Neural progenitor cell (in vitro differentiated cells): ENCODE data around the gene SNAP25.

Experiments
- CTCF ChIP-seq: fragments of 200-600 bp; sonication (generic); IDR thresholded peaks from 2 replicates; pipeline ENCODE4 v1.5.1; 2017; ENCODE audit warnings: antibody characterized with exemption, mild to moderate bottlenecking
- EZH2phosphoT487 ChIP-seq: fragments of 200-600 bp; sonication (generic); IDR thresholded peaks from 2 replicates; pipeline ENCODE4 v1.6.1; 2017; ENCODE audit warnings: antibody characterized with exemption

GRCh38 chr20:10300582-10301446, 82.2 kb downstream of the SNAP25 start:
- TF ChIP-seq CTCF (no peak), EZH2phosphoT487 (no peak)
